Sigmoid colon (tissue), 7 donors: ENCODE data around the gene CDKAL1. TPM values are rescaled to one million over a fixed set of nuclear protein-coding genes. Genes with fewer than 3 reads are reported as not detected.
"Not testable (repeated sequence)": the region's sequence is repeated elsewhere in the genome, so short reads cannot be mapped to it uniquely, and the experiment has no call there.

Experiments used
- DNase-seq: peaks from one replicate; pipeline ENCODE4 v3.0.0-alpha.2; 2019
- H3K27ac ChIP-seq, 4 donors: fragments of 200-600 bp; sonication (generic); one replicate each; pipeline ENCODE4 v1.5.1; 2016 to 2019; ENCODE audit warnings: mild to moderate bottlenecking in 1 of 4
- H3K27me3 ChIP-seq, 3 donors: fragments of 200-600 bp; sonication (generic); one replicate each; pipeline ENCODE4 v1.5.1; 2019; ENCODE audit warnings: mild to moderate bottlenecking in 1 of 3
- H3K36me3 ChIP-seq, 4 donors: fragments of 200-600 bp; sonication (generic); one replicate each; pipeline ENCODE4 v1.5.1; 2016 to 2019
- H3K4me1 ChIP-seq, 4 donors: fragments of 200-600 bp; sonication (generic); one replicate each; pipeline ENCODE4 v1.5.1; 2017 to 2019
- H3K4me3 ChIP-seq, 4 donors: fragments of 200-600 bp; sonication (generic); one replicate each; pipeline ENCODE4 v1.5.1; 2017 to 2019; ENCODE audit warnings: mild to moderate bottlenecking in 2 of 4, moderate library complexity in 1 of 4
- H3K9me3 ChIP-seq, 4 donors: fragments of 200-600 bp in 3 of 4; sonication (generic) in 3 of 4; one replicate each; pipeline versions ENCODE4 v1.5.1 to v1.6.1; 2013 to 2019
- EP300 ChIP-seq, 4 donors: sonication (generic); formaldehyde crosslinking; IDR thresholded peaks; one replicate each; pipeline ENCODE4 v1.6.1; 2017; ENCODE audit warnings: antibody characterized with exemption in 4 of 4
- POLR2A ChIP-seq, 2 donors: fragments of 450-650 bp; IDR thresholded peaks; one replicate each; pipeline ENCODE4 v1.6.1; 2016; ENCODE audit warnings: antibody characterized with exemption in 2 of 2, mild to moderate bottlenecking in 2 of 2, moderate library complexity in 2 of 2
- POLR2AphosphoS5 ChIP-seq, 4 donors: sonication (generic); formaldehyde crosslinking; IDR thresholded peaks; one replicate each; pipeline ENCODE4 v1.6.1; 2017; ENCODE audit warnings: antibody characterized with exemption in 4 of 4
- WGBS, 2 donors: extraction: QIAGEN DNeasy Blood & Tissue Kit; methylation state at CpG; one replicate each; pipeline ENCODE4 v1.1.7; 2013; 5-methylcytosine and 5-hydroxymethylcytosine counted together
- intact Hi-C: fragments of 100-400 bp; cut with DNase I; formaldehyde crosslinking; loops from one replicate; pipeline ENCODE4 v1.15.1; 2023
- polyA plus RNA-seq, 3 donors: library from polyadenylated mRNA; stranded (reverse); fragments of 200-250 nt; gene quantifications; one replicate each; pipeline ENCODE4 v1.2.3, GENCODE V29; 2013
- total RNA-seq, 4 donors: library from RNA; depleted of rRNA; stranded (reverse); fragments of >200 nt; gene quantifications; one replicate each; pipeline ENCODE4 v1.1.0, GENCODE V29; 2016
- TF ChIP-seq, protein P1 (sequence below), 4 experiments: fragments of 450-650 bp in 3 of 4; fragments of 200-600 bp in 1 of 4; IDR thresholded peaks; one replicate each; pipeline ENCODE4 v1.5.1; 2016 to 2019; ENCODE audit warnings: antibody characterized with exemption in 4 of 4, mild to moderate bottlenecking in 3 of 4, moderate library complexity in 2 of 4
- donor health status: healthy with polysubstance abuse.
- donor health status: Bipolar disorder and iron deficiency.
- donor health status: healthy.

The CDKAL1 gene
- total and polyA plus RNA-seq, 7 donors: 2.8 to 14.7 (median 11.4) TPM

DNA sequence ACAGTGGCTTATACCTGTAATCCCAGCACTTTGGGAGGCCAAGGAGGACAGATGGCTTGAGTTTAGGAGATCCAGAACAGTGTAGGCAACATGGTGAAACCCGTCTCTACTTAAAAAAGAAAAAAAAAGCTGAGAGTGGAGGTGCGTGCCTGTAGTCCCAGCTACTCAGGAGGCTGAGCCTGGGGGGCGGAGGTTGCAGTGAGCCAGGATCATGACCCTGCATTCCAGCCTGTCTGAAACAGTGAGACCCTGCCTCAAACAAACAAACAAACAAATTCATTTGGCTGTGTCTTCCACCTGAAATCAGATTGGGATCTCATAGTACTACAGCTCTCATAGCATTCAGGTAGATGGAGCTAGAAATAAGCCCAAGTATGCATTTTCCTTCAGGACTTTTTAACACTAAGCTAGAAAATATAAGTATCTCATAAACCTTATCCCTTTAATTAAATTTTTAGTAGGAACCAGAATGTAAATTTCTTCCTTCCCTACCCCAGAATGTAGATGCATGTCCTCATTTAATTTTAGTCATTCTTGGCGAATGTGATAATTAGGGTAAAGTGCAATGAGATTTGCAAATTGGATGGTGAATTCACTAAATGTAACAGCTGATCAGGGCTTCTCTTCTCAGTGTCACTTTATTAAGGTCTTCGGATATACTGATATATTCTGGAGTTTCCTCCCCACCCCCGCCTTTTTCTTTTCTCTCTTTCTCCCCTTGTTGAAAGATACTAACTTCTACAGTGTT, 190.4 kb downstream of the CDKAL1 start:
- Histone ChIP-seq H3K27me3 (no peaks in the 10 kb centered on the region), H3K4me3 (no peak overlapping the region), H3K36me3 (no peaks in the 10 kb centered on the region), H3K4me1 (no peaks in the 10 kb centered on the region), H3K27ac (no peak overlapping the region), H3K9me3 (no peaks in the 10 kb centered on the region)
- intact Hi-C loops: no loop called here
- TF ChIP-seq EP300 (IDR thresholded peaks at IDR 0.05) (no peak), POLR2A (IDR thresholded peaks at IDR 0.05) (no peak), POLR2AphosphoS5 (IDR thresholded peaks at IDR 0.05) (no peak)
- TF ChIP-seq, protein P1, sequence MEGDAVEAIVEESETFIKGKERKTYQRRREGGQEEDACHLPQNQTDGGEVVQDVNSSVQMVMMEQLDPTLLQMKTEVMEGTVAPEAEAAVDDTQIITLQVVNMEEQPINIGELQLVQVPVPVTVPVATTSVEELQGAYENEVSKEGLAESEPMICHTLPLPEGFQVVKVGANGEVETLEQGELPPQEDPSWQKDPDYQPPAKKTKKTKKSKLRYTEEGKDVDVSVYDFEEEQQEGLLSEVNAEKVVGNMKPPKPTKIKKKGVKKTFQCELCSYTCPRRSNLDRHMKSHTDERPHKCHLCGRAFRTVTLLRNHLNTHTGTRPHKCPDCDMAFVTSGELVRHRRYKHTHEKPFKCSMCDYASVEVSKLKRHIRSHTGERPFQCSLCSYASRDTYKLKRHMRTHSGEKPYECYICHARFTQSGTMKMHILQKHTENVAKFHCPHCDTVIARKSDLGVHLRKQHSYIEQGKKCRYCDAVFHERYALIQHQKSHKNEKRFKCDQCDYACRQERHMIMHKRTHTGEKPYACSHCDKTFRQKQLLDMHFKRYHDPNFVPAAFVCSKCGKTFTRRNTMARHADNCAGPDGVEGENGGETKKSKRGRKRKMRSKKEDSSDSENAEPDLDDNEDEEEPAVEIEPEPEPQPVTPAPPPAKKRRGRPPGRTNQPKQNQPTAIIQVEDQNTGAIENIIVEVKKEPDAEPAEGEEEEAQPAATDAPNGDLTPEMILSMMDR (IDR thresholded peaks at IDR 0.05): no peak
- no peak for DNase-seq
- 85 to 87% methylated on average over 6 of the region's 6 CpGs for WGBS, 2 donors

DNA sequence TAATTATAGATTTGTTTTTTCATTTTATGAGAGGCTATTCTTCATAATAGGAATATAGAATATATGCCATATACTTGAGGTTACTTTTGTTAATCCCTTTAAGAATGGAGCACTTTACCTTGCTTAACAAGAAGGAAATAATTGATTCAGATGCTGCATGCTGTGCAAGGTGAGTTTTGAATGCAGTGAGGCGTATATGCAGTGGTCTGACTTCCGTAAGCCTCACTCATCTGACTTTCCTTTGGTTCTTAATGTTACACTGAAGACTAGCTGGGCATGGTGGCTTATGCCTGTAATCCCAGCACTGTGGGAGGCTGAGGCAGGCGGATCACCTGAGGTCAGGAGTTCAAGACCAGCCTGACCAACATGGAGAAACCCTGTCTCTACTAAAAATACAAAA, 191.0 kb downstream of the CDKAL1 start:
- H3K9me3 ChIP-seq, H3K27me3 ChIP-seq, H3K4me3 ChIP-seq, intact Hi-C loops, H3K36me3 ChIP-seq, H3K27ac ChIP-seq, H3K4me1 ChIP-seq, DNase-seq: not testable (repeated sequence)
- WGBS, 2 donors: 96 to 98% methylated on average over 3 of the region's 3 CpGs

DNA sequence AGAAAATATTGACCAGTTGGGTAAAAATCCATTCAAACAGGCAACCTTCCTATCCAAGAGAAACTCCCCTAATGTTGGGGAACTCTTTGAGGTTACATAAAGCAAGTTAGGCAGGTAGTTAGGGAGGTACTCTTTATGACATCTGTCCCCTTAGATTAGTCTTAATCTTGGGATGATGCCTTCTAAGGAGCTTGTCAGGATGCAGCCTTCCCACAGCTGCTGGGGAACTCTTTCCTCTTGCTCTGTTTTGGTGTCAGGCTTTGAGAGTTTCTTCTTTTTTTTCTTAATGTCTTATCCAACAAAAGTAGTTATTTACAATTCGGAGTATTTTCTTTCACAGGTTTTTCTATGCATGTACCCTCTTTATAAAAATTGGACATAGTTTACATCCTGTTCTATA, 194.8 kb downstream of the CDKAL1 start:
- no peaks in the 10 kb centered on the region for H3K36me3 ChIP-seq
- H3K4me1 ChIP-seq: no peaks in the 10 kb centered on the region
- intact Hi-C loops: no loop called here
- no peak overlapping the region for H3K4me3 ChIP-seq
- DNase-seq: no peak
- 94% methylated on average over 1 of the region's 1 CpG for WGBS, 2 donors
- H3K9me3 ChIP-seq: no peaks in the 10 kb centered on the region
- no peak overlapping the region for H3K27ac ChIP-seq
- H3K27me3 ChIP-seq: no peaks in the 10 kb centered on the region
- TF ChIP-seq POLR2A (IDR thresholded peaks at IDR 0.05): no peak
- no peak for TF ChIP-seq POLR2AphosphoS5 (IDR thresholded peaks at IDR 0.05)
- no peak for TF ChIP-seq EP300 (IDR thresholded peaks at IDR 0.05)
- TF ChIP-seq, protein P1 (IDR thresholded peaks at IDR 0.05): no peak

DNA sequence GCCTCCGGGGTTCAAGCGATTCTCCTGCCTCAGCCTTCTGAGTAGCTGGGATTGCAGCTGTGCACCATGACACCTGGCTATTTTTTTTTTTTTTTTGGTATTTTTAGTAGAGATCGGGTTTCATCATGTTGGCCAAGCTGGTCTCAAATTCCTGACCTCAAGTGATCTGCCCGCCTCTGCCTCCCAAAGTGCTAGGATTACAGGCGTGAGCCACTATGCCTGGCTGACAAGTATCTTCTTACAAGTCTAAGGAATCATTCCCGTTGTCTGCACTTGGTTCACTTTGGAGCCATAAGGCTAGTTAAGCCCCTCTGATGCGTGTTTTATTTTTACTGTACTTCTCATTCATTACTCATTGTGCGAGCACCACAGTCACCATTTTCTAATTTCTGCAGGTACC, 198.1 kb downstream of the CDKAL1 start:
- intact Hi-C loops, H3K4me3 ChIP-seq, H3K4me1 ChIP-seq, DNase-seq, H3K27me3 ChIP-seq, H3K36me3 ChIP-seq, H3K9me3 ChIP-seq, H3K27ac ChIP-seq: not testable (repeated sequence)
- WGBS, 2 donors: 96 to 97% methylated on average over 8 of the region's 8 CpGs

DNA sequence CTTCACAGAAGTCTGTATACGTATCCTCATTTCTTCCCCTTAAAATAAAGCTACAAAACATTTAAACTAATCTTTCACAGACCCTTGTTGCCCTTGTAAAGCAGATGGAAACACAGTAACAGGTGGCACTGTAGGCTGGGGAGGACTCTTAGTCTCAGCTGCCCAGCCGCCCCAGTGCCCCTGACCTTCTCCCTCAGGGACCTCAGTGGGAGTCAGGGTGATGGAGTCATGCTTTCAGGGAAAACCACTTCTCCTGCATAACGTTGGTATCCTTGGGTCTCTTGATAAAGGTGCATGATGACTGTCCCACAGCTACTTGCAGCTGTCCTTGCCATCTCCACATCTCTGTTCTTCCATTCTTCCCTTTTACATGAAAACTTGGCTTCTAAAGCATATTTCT, 198.6 kb downstream of the CDKAL1 start:
- intact Hi-C loops: no loop called here
- TF ChIP-seq EP300 (IDR thresholded peaks at IDR 0.05) (no peak), POLR2AphosphoS5 (IDR thresholded peaks at IDR 0.05) (no peak), POLR2A (IDR thresholded peaks at IDR 0.05) (no peak)
- TF ChIP-seq, protein P1 (IDR thresholded peaks at IDR 0.05): no peak
- 64 to 89% methylated on average over 3 of the region's 3 CpGs for WGBS, 2 donors

DNA sequence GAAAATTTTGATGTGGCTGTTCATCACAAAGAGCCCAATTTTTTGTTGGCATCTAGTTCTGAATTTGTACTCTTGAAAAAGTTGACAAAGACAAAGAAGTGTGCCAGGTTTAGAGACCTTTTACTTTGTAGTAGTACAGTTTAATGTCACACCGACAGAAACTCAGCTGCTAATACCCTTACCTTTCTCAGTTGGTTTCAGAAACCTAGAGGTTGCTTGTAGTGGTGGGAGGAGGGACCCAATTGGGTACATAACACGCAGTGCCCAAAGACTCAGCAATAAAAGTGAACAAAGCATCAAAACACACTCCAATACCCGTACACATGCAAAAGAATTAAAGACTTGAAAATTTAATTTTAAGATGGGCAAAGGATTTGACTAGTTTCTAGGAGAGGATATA, 203.7 kb downstream of the CDKAL1 start:
- no peak overlapping the region for H3K27ac ChIP-seq
- H3K9me3 ChIP-seq: no peaks in the 10 kb centered on the region
- no peak overlapping the region for H3K4me3 ChIP-seq
- no peak for DNase-seq
- peaks cover 0 to 8% (median 2%) of the 10 kb centered on the region in 4 donors for H3K36me3 ChIP-seq
- TF ChIP-seq POLR2A (IDR thresholded peaks at IDR 0.05) (no peak), EP300 (IDR thresholded peaks at IDR 0.05) (no peak), POLR2AphosphoS5 (IDR thresholded peaks at IDR 0.05) (no peak)
- TF ChIP-seq, protein P1 (IDR thresholded peaks at IDR 0.05): no peak
- H3K4me1 ChIP-seq: peaks cover 0 to 4% (median 0%) of the 10 kb centered on the region in 4 donors
- WGBS, 2 donors: 94 to 96% methylated on average over 3 of the region's 3 CpGs
- intact Hi-C loops: no loop called here
- H3K27me3 ChIP-seq: no peaks in the 10 kb centered on the region

More for the DNA sequence above, 198.6 kb downstream of the CDKAL1 start:
- no peak for DNase-seq
- Histone ChIP-seq H3K27me3 (no peaks in the 10 kb centered on the region), H3K4me1 (peaks cover 0 to 2% (median 0%) of the 10 kb centered on the region in 4 donors), H3K27ac (no peak overlapping the region), H3K4me3 (no peak overlapping the region), H3K36me3 (no peaks in the 10 kb centered on the region), H3K9me3 (no peaks in the 10 kb centered on the region)
